Nephron progenitor cell (in vitro differentiated cells): ENCODE measurements around the gene HOXA1.

ENCODE experiments used
- DNase-seq: peaks from one replicate; pipeline ENCODE4 v3.0.0; 2021
- H3K27ac Mint-ChIP-seq: 2 replicates; pipeline ENCODE4 v1.8.0; 2021; ENCODE audit warnings: mild to moderate bottlenecking, moderate library complexity, mixed read lengths
- H3K27me3 Mint-ChIP-seq: 2 replicates; pipeline ENCODE4 v1.8.0; 2021; ENCODE audit warnings: mild to moderate bottlenecking, low read depth, mixed read lengths; ENCODE audit not compliant: poor library complexity
- H3K36me3 Mint-ChIP-seq: 2 replicates; pipeline ENCODE4 v1.8.0; 2021; ENCODE audit warnings: low read depth, mixed read lengths
- H3K4me1 Mint-ChIP-seq: 2 replicates; pipeline ENCODE4 v1.8.0; 2021; ENCODE audit warnings: mixed read lengths
- H3K4me3 Mint-ChIP-seq: 2 replicates; pipeline ENCODE4 v1.8.0; 2021; ENCODE audit warnings: mild to moderate bottlenecking, moderate library complexity, mixed read lengths
- H3K9me3 Mint-ChIP-seq: 2 replicates; pipeline ENCODE4 v1.8.0; 2021; ENCODE audit warnings: mild to moderate bottlenecking, moderate library complexity, mixed read lengths
- TF ChIP-seq, protein P1 (sequence below): fragments of 200-600 bp; sonication (generic); IDR thresholded peaks from 2 replicates; pipeline ENCODE4 v1.5.0; 2021; ENCODE audit warnings: antibody characterized with exemption

The HOXA1 gene

DNA sequence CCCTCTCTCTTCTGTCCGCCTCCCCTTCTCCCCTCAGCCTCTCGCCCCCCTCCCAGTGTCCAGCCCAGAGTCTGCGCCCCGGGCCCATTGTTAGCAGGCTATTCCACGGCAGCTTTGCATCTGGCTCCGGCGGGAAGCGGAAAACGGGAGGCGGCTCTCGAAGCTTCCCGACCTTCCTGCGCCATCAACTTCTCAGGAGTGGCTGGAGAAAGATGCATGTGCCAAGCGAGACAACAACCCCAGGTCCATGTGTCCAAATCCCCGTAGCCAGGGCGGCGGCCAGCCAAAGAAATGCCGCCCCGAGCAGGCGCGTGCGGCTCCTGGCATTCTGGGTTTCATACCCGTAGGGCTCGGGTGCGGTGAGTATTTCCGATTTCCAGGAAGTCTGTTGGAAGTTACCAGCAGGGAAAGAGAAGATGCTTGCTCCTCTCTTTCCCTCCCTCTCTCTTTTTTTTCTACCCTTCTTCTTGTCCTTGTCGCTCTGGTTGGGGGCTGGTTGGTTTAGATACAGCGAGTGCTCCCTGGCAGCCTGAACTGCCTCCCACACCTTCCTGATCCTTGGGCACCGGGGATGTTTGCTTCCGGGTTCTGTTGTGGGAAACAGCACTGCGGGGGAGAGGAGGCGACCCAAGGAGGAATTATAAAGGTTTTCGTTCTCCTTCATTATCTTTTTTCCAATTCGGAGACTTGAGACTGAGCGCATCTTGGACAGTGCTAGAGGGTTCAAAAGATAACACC is 7.9 kb upstream of the HOXA1 start:
- H3K27ac Mint-ChIP-seq = peak overlapping the region; percentile 100
- H3K27me3 Mint-ChIP-seq = no peaks in the 10 kb centered on the region
- peaks cover 89% of the 10 kb centered on the region for H3K4me1 Mint-ChIP-seq
- TF ChIP-seq, protein P1, sequence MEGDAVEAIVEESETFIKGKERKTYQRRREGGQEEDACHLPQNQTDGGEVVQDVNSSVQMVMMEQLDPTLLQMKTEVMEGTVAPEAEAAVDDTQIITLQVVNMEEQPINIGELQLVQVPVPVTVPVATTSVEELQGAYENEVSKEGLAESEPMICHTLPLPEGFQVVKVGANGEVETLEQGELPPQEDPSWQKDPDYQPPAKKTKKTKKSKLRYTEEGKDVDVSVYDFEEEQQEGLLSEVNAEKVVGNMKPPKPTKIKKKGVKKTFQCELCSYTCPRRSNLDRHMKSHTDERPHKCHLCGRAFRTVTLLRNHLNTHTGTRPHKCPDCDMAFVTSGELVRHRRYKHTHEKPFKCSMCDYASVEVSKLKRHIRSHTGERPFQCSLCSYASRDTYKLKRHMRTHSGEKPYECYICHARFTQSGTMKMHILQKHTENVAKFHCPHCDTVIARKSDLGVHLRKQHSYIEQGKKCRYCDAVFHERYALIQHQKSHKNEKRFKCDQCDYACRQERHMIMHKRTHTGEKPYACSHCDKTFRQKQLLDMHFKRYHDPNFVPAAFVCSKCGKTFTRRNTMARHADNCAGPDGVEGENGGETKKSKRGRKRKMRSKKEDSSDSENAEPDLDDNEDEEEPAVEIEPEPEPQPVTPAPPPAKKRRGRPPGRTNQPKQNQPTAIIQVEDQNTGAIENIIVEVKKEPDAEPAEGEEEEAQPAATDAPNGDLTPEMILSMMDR = no peak
- no peaks in the 10 kb centered on the region for H3K9me3 Mint-ChIP-seq
- DNase-seq = peak; percentile 65
- peaks cover 56% of the 10 kb centered on the region for H3K36me3 Mint-ChIP-seq
- peak overlapping the region; percentile 99 for H3K4me3 Mint-ChIP-seq

DNA sequence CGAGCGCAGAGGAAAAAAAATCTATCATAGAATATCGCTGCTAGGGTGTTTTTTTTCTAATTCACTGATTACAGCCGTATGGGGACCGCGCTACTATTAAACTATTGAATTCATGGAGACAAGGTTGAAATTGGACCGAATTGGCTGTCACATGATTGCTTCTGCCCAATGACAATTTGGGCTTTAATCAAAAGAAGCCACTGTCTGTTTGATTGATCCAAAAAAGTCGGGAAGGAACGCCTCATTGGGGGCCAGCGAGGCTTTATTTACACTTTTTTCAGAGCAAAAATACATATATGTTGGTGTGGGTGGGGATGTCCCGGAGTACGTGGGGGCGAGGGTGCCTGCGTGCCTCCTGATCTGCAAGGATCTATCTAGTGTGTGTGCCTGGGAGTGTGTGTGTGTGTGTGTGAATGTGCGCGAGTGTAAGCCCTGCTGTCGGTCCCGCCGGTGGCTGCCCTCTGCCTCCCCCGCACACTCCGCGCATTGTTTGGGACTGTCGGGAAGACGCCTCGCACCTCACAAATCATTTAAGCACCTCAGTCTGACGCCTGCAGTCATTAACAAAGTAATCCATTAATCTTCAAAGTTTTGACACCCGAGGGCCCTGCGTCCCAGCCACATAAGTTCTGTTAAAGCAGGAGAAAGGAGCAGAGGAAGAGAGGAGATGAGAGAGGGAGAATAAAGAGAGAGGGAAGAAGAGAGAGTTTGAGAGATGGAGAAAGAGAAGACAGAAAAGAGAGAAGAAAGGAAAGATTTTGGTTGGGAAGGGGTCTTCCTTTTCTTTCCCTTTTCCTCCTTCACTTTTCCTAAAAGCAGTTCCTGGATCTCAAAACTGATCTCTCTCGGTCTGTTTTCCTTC is 7.0 kb upstream of the HOXA1 start, which contains the start of gene HOXA2:
Gene HOXA2, minus strand, starts transcription at position 103 of the 862 bp plus-strand sequence. CDS start 183 bp downstream, outside the sequence.
- DNase-seq = peak; percentile 77
- peak within 1 kb of the TSS; percentile 99 for H3K4me3 Mint-ChIP-seq
- TF ChIP-seq, protein P1 = no peak
- no peaks in the 10 kb centered on the region for H3K27me3 Mint-ChIP-seq
- H3K9me3 Mint-ChIP-seq = no peaks in the 10 kb centered on the region
- H3K36me3 Mint-ChIP-seq = peaks cover 60% of the 10 kb centered on the region
- H3K4me1 Mint-ChIP-seq = peaks cover 83% of the 10 kb centered on the region
- peak within 1 kb of the TSS; percentile 100 for H3K27ac Mint-ChIP-seq

DNA sequence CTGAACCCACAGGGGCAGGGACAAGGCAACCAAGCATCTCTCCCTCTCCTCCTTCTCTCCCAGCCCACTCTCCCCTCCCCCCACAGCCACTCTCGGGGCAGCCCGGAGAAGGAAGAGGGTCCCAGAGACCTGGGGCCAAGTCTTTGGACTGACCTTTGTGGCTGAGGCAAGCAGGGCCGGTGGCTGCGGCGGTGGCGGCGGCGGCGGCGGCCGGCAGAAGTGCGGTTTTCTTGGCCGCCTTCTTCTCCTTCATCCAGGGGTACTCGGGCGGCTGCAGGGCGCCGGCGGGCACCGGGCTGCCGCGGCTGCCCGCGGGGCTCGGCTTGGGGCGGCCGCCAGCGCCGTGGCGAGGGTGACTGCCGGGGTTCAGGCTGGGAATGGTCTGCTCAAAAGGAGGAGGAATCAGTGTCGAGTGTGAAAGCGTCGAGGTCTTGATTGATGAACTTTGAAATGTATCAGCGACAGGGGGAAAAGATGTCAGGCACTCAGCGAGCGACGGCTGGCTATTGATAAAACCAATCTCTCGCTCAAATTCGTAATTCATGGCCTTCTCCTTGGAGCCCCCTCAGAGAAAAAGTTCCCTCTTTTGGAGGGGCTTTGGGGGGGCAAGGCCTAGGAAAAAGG is 6.3 kb upstream of the HOXA1 start:
- Mint-ChIP-seq H3K4me1 (peaks cover 76% of the 10 kb centered on the region), H3K36me3 (peaks cover 60% of the 10 kb centered on the region), H3K27ac (peak overlapping the region; percentile 100), H3K9me3 (no peaks in the 10 kb centered on the region), H3K4me3 (peak overlapping the region; percentile 99), H3K27me3 (no peaks in the 10 kb centered on the region)
- TF ChIP-seq, protein P1 = no peak
- peak; percentile 71 for DNase-seq

DNA sequence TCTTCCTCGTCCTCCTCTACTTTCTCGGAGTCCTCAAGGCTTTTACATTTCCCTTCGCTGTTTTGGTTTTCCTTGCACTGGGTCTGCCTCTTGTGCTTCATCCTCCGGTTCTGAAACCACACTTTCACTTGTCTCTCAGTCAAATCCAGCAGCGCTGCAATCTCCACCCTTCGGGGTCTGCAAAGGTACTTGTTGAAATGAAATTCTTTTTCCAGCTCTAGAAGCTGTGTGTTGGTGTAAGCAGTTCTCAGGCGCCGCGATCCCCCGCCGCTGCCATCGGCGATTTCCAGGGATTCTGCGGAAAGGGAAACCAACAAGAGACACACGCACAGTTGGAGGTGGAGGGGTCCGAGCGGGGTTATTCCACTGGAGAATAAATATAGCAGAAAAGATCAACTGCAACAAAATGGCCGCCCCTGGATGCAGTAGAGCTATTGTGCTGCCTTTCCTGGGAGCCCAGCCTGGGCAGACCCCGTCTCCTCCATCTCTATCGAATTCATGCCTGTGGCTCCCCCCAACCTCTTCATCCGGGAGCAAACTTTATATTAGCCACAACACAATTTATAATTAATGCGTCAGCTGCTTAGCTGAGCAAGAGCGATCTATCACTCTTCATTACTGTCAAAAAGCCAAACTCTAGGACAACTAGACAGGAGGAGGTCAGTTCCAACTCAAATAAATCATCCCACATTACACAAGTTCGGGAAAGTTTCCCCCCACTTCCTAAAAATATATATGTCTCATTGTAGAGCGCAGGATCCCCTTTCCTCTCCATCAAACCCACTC is 5.6 kb upstream of the HOXA1 start:
- H3K27ac Mint-ChIP-seq = peak overlapping the region; percentile 100

DNA sequence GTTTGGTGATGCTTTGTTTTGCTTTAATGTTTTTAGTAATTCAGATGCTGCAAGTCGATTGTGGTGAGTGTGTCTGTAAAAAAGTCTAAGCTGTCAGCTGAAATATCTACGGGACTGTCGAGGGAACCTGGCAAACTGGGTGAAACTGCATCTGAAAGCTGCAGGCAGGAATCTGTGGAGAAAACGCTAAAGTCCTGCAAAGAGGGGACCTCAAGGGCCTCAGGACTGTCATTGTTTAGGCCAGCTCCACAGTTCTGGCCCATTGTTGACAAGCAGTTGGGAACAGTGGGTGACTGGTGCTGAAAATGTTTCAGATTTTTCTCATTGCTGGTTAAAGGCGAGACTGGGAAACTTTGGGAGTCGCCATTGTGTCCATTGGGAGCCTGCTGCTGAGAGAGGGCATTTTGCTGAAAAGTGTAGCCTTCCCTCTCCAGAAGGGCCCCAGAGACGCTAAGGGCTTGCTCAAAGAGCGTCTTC is 4.9 kb upstream of the HOXA1 start:
- Mint-ChIP-seq H3K4me1 (peaks cover 66% of the 10 kb centered on the region), H3K27me3 (no peaks in the 10 kb centered on the region), H3K9me3 (no peaks in the 10 kb centered on the region), H3K4me3 (peak overlapping the region; percentile 99), H3K27ac (peak overlapping the region; percentile 100), H3K36me3 (peaks cover 52% of the 10 kb centered on the region)
- TF ChIP-seq, protein P1 = no peak
- no peak for DNase-seq

More for the DNA sequence above, 5.6 kb upstream of the HOXA1 start:
- TF ChIP-seq, protein P1 = no peak
- Mint-ChIP-seq H3K4me1 (peaks cover 72% of the 10 kb centered on the region), H3K9me3 (no peaks in the 10 kb centered on the region), H3K36me3 (peaks cover 57% of the 10 kb centered on the region), H3K4me3 (peak overlapping the region; percentile 99), H3K27me3 (no peaks in the 10 kb centered on the region)
- DNase-seq = peak; percentile 52
